Hepatocyte (in vitro differentiated cells): ENCODE measurements around the gene DBH. TPM values are rescaled to one million over a fixed set of nuclear protein-coding genes. Genes with fewer than 3 reads are reported as not detected.

Experiments
- DNase-seq: peaks from one replicate; pipeline ENCODE4 v3.0.0-alpha.2; 2016; ENCODE audit warnings: low spot score
- H2AFZ ChIP-seq: fragments of 200-600 bp; sonication (generic); 2 replicates; pipeline ENCODE4 v1.6.0; 2016; ENCODE audit warnings: antibody characterized with exemption, mild to moderate bottlenecking
- H3K27ac ChIP-seq: fragments of 200-600 bp; sonication (generic); 2 replicates; pipeline ENCODE4 v1.5.1; 2016; ENCODE audit warnings: mild to moderate bottlenecking
- H3K27me3 ChIP-seq: fragments of 200-600 bp; sonication (generic); 2 replicates; pipeline ENCODE4 v1.6.1; 2016
- H3K36me3 ChIP-seq: fragments of 200-600 bp; sonication (generic); replicated peaks from 2 replicates; pipeline ENCODE4 v1.5.1; 2016; ENCODE audit warnings: low read depth; ENCODE audit not compliant: insufficient read depth
- H3K4me1 ChIP-seq: fragments of 200-600 bp; sonication (generic); 2 replicates; pipeline ENCODE4 v1.5.1; 2016; ENCODE audit warnings: mild to moderate bottlenecking, moderate library complexity; ENCODE audit not compliant: insufficient read depth
- H3K4me2 ChIP-seq: fragments of 200-600 bp; sonication (generic); 2 replicates; pipeline ENCODE4 v1.6.0; 2016
- H3K4me3 ChIP-seq: fragments of 200-600 bp; sonication (generic); 2 replicates; pipeline ENCODE4 v1.5.1; 2016; ENCODE audit warnings: mild to moderate bottlenecking
- H3K79me2 ChIP-seq: fragments of 200-600 bp; sonication (generic); 2 replicates; pipeline ENCODE4 v1.6.0; 2017; ENCODE audit warnings: mild to moderate bottlenecking
- H3K9me2 ChIP-seq: fragments of 200-600 bp; sonication (generic); replicated peaks from 2 replicates; pipeline ENCODE4 v1.6.0; 2017; ENCODE audit warnings: mild to moderate bottlenecking; ENCODE audit not compliant: insufficient read depth
- H3K9me3 ChIP-seq: fragments of 200-600 bp; sonication (generic); 2 replicates; pipeline ENCODE4 v1.5.1; 2016; ENCODE audit warnings: low read depth, mild to moderate bottlenecking
- H4K20me1 ChIP-seq: fragments of 200-600 bp; sonication (generic); 2 replicates; pipeline ENCODE4 v1.6.0; 2016; ENCODE audit warnings: mild to moderate bottlenecking; ENCODE audit not compliant: insufficient read depth, poor library complexity, severe bottlenecking
- EZH2 ChIP-seq: fragments of 200-600 bp; sonication (generic); IDR thresholded peaks from 2 replicates; pipeline ENCODE4 v1.6.1; 2016; ENCODE audit warnings: antibody characterized with exemption, mild to moderate bottlenecking, borderline replicate concordance
- EZH2phosphoT487 ChIP-seq: fragments of 200-600 bp; sonication (generic); IDR thresholded peaks from one replicate; pipeline ENCODE4 v1.6.1; 2018; ENCODE audit warnings: antibody characterized with exemption, mild to moderate bottlenecking, low read depth, moderate library complexity; ENCODE audit not compliant: unreplicated experiment, severe bottlenecking
- WGBS: methylation state at CpG from one replicate; pipeline ENCODE4 v1.1.6; 2016; ENCODE audit warnings: low lambda C conversion rate; ENCODE audit errors: missing lambda C conversion rate; 5-methylcytosine and 5-hydroxymethylcytosine counted together
- polyA plus RNA-seq: library from polyadenylated mRNA; unstranded; fragments of >200 nt; fragmentation: Nextera tagmentation; extraction: Ambion mirVana; gene quantifications from 2 replicates; pipeline ENCODE4 v1.2.1, GENCODE V29; 2016
- total RNA-seq: library from RNA; depleted of rRNA; stranded (reverse); fragments of >200 nt; gene quantifications from 2 replicates; pipeline ENCODE4 v1.2.3, GENCODE V29; 2014
- TF ChIP-seq, protein P1 (sequence below): fragments of 200-600 bp; sonication (generic); IDR thresholded peaks from 2 replicates; pipeline ENCODE4 v1.5.1; 2016; ENCODE audit warnings: antibody characterized with exemption, mild to moderate bottlenecking; ENCODE audit not compliant: poor library complexity

The DBH gene
- total and polyA plus RNA-seq, 2 experiments from 2014 or later = 0.44 TPM; not detected in 1

DNA sequence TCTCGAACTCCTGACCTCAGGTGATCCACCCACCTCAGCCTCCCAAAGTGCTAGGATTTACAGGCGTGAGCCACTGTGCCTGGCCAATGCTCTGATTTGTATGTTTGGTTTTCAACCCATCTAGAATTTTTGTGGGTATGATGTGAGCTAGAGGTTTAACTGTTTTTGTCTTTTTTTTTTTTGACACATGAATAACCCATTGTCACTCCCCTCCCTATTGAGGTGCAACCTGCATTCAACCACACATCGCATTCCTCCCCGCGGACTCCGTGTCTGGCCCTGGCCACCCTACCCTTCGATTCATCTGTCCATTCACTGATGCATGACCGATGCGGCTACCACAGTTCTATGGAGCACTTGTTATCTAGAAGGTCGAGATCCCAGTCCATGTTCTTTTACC, 17.4 kb upstream of the DBH start:
- WGBS = 85% methylated on average over 10 of the region's 10 CpGs
- Histone ChIP-seq H3K4me2 (no peak overlapping the region), H3K36me3 (no peaks in the 10 kb centered on the region), H3K9me3 (no peaks in the 10 kb centered on the region), H3K27ac (no peak overlapping the region), H3K4me3 (no peak overlapping the region), H3K79me2 (no peaks in the 10 kb centered on the region), H2AFZ (no peak overlapping the region), H3K9me2 (no peaks in the 10 kb centered on the region), H3K27me3 (peaks cover 28% of the 10 kb centered on the region), H4K20me1 (no peaks in the 10 kb centered on the region), H3K4me1 (no peaks in the 10 kb centered on the region)
- no peak for DNase-seq
- no peak for TF ChIP-seq EZH2phosphoT487
- TF ChIP-seq, protein P1, sequence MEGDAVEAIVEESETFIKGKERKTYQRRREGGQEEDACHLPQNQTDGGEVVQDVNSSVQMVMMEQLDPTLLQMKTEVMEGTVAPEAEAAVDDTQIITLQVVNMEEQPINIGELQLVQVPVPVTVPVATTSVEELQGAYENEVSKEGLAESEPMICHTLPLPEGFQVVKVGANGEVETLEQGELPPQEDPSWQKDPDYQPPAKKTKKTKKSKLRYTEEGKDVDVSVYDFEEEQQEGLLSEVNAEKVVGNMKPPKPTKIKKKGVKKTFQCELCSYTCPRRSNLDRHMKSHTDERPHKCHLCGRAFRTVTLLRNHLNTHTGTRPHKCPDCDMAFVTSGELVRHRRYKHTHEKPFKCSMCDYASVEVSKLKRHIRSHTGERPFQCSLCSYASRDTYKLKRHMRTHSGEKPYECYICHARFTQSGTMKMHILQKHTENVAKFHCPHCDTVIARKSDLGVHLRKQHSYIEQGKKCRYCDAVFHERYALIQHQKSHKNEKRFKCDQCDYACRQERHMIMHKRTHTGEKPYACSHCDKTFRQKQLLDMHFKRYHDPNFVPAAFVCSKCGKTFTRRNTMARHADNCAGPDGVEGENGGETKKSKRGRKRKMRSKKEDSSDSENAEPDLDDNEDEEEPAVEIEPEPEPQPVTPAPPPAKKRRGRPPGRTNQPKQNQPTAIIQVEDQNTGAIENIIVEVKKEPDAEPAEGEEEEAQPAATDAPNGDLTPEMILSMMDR = no peak
- TF ChIP-seq EZH2 = no peak

DNA sequence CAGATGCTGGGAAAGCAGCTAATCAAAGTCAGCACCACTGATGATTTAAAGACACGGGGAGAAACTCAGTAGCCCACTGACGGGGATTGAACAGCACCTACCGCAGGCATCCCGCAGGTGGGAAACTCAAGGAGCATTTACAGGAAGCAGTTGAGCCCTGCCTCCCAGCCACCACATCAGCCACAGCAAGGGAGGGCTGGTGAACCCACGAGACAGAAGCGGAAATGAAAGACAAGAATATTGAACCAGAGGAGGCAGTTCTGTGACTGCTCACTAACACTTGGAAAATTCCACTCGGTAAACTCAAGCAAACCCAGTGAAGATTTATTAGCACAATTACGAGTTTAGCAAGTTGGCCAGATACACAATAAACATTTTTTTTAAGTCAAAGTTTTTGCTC, 16.4 kb upstream of the DBH start:
- H3K4me1 ChIP-seq = no peaks in the 10 kb centered on the region
- DNase-seq = no peak
- no peak overlapping the region for H3K27ac ChIP-seq
- 40% methylated on average over 8 of the region's 8 CpGs for WGBS
- no peaks in the 10 kb centered on the region for H3K36me3 ChIP-seq
- H3K9me3 ChIP-seq = no peaks in the 10 kb centered on the region
- H2AFZ ChIP-seq = no peak overlapping the region
- H3K4me3 ChIP-seq = no peak overlapping the region
- TF ChIP-seq EZH2phosphoT487 (no peak), EZH2 (no peak)
- TF ChIP-seq, protein P1 = no peak
- H3K27me3 ChIP-seq = peaks cover 22% of the 10 kb centered on the region
- H4K20me1 ChIP-seq = no peaks in the 10 kb centered on the region
- H3K9me2 ChIP-seq = no peaks in the 10 kb centered on the region
- no peak overlapping the region for H3K4me2 ChIP-seq
- H3K79me2 ChIP-seq = no peaks in the 10 kb centered on the region

DNA sequence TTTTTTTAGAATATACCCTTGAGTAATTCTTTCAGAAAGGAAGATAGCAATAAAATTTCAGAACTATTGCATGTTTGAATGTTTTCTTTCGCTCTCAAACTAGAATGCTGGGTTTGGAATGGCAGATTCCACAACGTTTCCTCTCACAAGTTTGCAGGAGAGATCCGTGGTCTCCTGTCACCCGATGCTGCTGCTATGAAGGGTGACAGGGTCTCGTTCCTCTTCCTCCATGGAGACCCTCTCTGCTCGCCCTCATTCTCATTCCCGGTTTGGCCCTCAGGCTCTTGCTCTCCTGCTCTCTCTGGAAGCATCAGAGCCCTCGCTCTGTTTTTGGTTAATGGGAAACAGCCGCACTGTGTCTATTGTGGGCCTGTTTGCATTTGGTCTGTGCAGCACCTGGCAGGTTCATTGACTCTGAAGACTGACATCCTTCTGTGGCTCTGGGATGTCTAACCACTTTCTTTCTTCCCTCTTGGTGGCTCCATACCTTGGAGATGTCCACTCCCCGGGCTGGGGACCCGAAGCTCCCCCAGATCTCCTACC, 14.4 kb upstream of the DBH start:
- no peaks in the 10 kb centered on the region for H3K36me3 ChIP-seq
- H3K4me1 ChIP-seq = no peaks in the 10 kb centered on the region
- no peaks in the 10 kb centered on the region for H3K9me2 ChIP-seq
- no peak overlapping the region for H3K27ac ChIP-seq
- no peak overlapping the region for H3K4me3 ChIP-seq
- H3K27me3 ChIP-seq = peaks cover 16% of the 10 kb centered on the region
- WGBS = 76% methylated on average over 11 of the region's 11 CpGs
- DNase-seq = no peak
- no peak overlapping the region for H3K4me2 ChIP-seq
- no peaks in the 10 kb centered on the region for H3K79me2 ChIP-seq
- no peaks in the 10 kb centered on the region for H3K9me3 ChIP-seq
- H2AFZ ChIP-seq = no peak overlapping the region
- no peak for TF ChIP-seq EZH2phosphoT487
- TF ChIP-seq, protein P1 = no peak
- no peak for TF ChIP-seq EZH2
- H4K20me1 ChIP-seq = no peaks in the 10 kb centered on the region
